ENCODE data around the gene MIGA2.

GRCh38 chr9:129054163-129054851 is 17.9 kb downstream of the MIGA2 start:
- no peak for TF ChIP-seq POLR2AphosphoS5 (IDR thresholded peaks at IDR 0.05; ENCODE audit: borderline replicate concordance, low read depth, low read length)
- TF ChIP-seq EZH2 (IDR thresholded peaks at IDR 0.05), result no peak
- TF ChIP-seq FOXP2 (optimal IDR thresholded peaks at IDR 0.05; ENCODE audit: control extremely low read depth, extremely low read length, insufficient read depth), result no peak

Measured in SK-N-MC (cell line).